Measurements from ENCODE around the gene GNAZ.

DNA sequence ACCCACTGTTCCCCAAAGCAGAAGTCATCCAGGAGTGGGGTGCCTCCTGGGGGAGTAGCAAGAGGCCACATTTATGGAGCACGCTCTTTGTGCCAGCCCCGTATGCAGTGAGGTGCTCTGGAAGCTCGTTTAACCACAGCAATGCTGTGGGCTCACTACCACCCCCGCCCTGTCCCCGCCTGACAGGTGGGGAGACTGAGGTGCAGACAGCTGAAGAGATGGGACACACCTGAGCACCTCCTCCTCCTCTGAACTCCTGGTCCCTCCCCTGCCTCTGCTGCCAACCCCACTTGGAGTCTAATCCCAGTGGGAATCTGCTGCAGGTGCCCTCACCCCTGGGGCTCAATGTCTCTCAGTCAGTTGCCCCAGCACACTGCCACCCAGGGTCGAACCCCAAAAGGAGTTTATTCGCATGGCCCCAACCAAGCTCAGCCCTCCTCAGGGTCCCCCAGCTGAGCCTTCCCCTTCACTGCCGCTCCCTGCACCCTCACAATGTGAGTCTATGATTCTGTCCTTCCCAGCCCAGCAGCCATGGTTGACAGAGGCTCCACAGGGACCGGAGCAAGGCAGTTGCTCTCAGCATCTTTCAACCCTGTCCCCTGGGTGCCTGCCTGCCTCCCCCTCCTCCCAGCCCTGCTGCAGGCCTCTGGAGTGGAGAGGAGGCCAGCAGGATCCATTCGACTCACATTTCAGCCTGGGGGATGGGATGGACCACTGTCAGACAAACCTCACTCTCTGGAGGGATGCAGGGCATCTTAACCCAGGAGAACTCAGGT is 96.7 kb downstream of the GNAZ start:
- TF ChIP-seq, protein P1, sequence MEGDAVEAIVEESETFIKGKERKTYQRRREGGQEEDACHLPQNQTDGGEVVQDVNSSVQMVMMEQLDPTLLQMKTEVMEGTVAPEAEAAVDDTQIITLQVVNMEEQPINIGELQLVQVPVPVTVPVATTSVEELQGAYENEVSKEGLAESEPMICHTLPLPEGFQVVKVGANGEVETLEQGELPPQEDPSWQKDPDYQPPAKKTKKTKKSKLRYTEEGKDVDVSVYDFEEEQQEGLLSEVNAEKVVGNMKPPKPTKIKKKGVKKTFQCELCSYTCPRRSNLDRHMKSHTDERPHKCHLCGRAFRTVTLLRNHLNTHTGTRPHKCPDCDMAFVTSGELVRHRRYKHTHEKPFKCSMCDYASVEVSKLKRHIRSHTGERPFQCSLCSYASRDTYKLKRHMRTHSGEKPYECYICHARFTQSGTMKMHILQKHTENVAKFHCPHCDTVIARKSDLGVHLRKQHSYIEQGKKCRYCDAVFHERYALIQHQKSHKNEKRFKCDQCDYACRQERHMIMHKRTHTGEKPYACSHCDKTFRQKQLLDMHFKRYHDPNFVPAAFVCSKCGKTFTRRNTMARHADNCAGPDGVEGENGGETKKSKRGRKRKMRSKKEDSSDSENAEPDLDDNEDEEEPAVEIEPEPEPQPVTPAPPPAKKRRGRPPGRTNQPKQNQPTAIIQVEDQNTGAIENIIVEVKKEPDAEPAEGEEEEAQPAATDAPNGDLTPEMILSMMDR (IDR thresholded peaks at IDR 0.05), result no peak
- TF ChIP-seq POLR2A (IDR thresholded peaks at IDR 0.05), result no peak
